Measurements from ENCODE around the gene SYTL4.

The SYTL4 gene

DNA sequence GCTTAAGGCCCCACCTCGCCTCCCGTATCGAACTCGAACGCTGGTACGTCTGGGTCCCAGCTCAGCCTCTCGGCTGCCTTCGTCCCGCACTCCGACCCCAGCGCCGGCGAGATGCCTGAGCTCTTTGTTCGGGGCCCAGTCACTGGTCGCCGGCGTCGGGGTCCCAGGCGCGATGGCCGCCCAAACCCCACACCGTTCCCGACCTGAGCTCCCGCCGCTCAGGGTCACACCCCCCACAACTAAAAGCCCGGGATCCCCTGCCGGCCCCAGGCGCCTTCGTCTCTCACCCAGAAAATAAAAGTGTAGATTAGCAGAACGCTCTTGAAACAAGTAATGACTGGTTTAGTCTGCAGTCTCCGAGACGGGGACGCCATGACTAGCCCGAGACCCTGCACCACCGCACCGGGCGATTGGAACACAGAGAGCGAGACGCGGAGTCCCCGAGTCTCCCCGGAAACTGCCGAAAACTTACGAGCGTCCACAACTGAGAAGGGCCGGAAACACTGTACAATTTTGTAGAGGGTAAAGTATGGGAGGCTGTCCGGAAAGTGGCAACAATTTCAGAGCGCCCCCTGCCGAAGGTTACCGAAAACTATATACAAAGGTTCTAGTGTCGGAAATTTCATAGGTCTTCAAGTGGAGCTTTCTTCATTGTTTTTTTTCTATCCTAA is 95.5 kb downstream of the SYTL4 start, which contains the start of gene TSPAN6 (continued):
- TF ChIP-seq, protein P1, sequence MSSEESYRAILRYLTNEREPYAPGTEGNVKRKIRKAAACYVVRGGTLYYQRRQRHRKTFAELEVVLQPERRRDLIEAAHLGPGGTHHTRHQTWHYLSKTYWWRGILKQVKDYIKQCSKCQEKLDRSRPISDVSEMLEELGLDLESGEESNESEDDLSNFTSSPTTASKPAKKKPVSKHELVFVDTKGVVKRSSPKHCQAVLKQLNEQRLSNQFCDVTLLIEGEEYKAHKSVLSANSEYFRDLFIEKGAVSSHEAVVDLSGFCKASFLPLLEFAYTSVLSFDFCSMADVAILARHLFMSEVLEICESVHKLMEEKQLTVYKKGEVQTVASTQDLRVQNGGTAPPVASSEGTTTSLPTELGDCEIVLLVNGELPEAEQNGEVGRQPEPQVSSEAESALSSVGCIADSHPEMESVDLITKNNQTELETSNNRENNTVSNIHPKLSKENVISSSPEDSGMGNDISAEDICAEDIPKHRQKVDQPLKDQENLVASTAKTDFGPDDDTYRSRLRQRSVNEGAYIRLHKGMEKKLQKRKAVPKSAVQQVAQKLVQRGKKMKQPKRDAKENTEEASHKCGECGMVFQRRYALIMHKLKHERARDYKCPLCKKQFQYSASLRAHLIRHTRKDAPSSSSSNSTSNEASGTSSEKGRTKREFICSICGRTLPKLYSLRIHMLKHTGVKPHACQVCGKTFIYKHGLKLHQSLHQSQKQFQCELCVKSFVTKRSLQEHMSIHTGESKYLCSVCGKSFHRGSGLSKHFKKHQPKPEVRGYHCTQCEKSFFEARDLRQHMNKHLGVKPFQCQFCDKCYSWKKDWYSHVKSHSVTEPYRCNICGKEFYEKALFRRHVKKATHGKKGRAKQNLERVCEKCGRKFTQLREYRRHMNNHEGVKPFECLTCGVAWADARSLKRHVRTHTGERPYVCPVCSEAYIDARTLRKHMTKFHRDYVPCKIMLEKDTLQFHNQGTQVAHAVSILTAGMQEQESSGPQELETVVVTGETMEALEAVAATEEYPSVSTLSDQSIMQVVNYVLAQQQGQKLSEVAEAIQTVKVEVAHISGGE (tag by site-specific recombination; conservative IDR thresholded peaks at IDR 0.05; ENCODE audit: low read depth) = 0 out of 2 replicates have a peak, but pooled peaks have one; percentile 12
- TF ChIP-seq, protein P2, sequence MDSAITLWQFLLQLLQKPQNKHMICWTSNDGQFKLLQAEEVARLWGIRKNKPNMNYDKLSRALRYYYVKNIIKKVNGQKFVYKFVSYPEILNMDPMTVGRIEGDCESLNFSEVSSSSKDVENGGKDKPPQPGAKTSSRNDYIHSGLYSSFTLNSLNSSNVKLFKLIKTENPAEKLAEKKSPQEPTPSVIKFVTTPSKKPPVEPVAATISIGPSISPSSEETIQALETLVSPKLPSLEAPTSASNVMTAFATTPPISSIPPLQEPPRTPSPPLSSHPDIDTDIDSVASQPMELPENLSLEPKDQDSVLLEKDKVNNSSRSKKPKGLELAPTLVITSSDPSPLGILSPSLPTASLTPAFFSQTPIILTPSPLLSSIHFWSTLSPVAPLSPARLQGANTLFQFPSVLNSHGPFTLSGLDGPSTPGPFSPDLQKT (IDR thresholded peaks at IDR 0.05; ENCODE audit: borderline replicate concordance, low read depth, low read length) = no peak
- TF ChIP-seq ZNF555 (tag by site-specific recombination; conservative IDR thresholded peaks at IDR 0.05) (no peak), ZXDB (tag by site-specific recombination; IDR thresholded peaks at IDR 0.05) (0 out of 2 replicates have a peak, but pooled peaks have one; percentile 42)

DNA sequence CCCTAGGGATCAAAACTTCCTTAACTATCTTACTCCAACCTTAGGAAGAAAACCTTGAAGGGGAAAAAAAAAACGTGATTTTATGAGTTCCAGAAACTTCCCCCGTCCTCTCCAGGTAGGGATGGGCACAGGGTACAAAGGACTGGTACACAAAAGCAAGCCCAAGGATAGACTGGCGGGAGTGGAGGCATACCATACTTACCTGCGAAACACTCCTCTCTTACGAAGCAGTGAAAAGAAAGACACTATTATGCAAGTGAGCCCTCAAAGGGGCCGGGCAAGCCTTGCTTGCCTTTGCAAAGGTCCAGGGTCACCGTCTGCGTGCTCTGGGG is 96.0 kb downstream of the SYTL4 start:
- peak overlapping the region; percentile 67; the same call in 1 of the 2 replicates for H3K27ac ChIP-seq (ENCODE audit: extremely low read depth, low read depth, low read length)
- peak overlapping the region; percentile 62 for H3K4me3 ChIP-seq (ENCODE audit: low read depth, low read length)

DNA sequence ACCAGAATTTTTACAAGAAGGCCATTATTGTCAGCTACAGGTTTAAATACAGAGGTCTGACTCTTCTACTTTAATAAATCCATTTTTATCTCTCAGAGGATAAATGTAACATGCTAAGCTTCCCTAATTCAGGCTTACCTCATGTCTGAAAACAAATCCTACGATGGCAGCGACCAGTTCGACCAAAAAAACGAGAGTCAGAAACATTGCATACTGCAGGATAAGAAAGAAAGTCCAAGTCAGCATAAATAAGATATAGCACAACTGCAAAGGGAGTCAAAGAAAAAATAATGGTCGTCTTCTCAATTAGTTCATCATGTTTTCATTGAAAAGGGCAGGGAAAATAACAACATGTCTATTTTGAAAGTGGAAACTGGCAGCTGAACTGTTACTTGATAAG is 96.9 kb downstream of the SYTL4 start:
- no peaks in the 10 kb centered on the region for H3K4me1 ChIP-seq (ENCODE audit: control insufficient read depth, insufficient read depth, low read length)
- ChIA-PET POLR2A (no interaction called here), CTCF (interaction anchor here (0.7 to 1.0 kb wide), 2 partner anchors 37 to 761 kb away, joined by 3 to 6 read pairs; no protein-coding TSS in a partner anchor)
- no peak overlapping the region for H3K4me3 ChIP-seq (ENCODE audit: low read depth, low read length)
- H3K9me3 ChIP-seq (ENCODE audit: control insufficient read depth, insufficient read depth, low read depth, low read length) = no peaks in the 10 kb centered on the region
- H3K36me3 ChIP-seq (ENCODE audit: control insufficient read depth in 2 of 2, insufficient read depth in 1 of 2, low read length in 2 of 2) = peaks cover 15 to 44% of the 10 kb centered on the region in 2 experiments
- H3K27ac ChIP-seq (ENCODE audit: extremely low read depth, low read depth, low read length) = no peak overlapping the region
- TF ChIP-seq ZSCAN30 (tag by site-specific recombination; IDR thresholded peaks at IDR 0.05) (no peak), ZNF354C (tag by site-specific recombination; IDR thresholded peaks at IDR 0.05; ENCODE audit: borderline replicate concordance, low read depth) (no peak), ZNF391 (tag by site-specific recombination; IDR thresholded peaks at IDR 0.05; ENCODE audit: borderline replicate concordance, low read depth) (no peak), ZNF239 (tag by site-specific recombination; IDR thresholded peaks at IDR 0.05) (no peak), ZNF23 (tag by site-specific recombination; IDR thresholded peaks at IDR 0.05; ENCODE audit: borderline replicate concordance) (no peak)
- TF ChIP-seq, protein P3, sequence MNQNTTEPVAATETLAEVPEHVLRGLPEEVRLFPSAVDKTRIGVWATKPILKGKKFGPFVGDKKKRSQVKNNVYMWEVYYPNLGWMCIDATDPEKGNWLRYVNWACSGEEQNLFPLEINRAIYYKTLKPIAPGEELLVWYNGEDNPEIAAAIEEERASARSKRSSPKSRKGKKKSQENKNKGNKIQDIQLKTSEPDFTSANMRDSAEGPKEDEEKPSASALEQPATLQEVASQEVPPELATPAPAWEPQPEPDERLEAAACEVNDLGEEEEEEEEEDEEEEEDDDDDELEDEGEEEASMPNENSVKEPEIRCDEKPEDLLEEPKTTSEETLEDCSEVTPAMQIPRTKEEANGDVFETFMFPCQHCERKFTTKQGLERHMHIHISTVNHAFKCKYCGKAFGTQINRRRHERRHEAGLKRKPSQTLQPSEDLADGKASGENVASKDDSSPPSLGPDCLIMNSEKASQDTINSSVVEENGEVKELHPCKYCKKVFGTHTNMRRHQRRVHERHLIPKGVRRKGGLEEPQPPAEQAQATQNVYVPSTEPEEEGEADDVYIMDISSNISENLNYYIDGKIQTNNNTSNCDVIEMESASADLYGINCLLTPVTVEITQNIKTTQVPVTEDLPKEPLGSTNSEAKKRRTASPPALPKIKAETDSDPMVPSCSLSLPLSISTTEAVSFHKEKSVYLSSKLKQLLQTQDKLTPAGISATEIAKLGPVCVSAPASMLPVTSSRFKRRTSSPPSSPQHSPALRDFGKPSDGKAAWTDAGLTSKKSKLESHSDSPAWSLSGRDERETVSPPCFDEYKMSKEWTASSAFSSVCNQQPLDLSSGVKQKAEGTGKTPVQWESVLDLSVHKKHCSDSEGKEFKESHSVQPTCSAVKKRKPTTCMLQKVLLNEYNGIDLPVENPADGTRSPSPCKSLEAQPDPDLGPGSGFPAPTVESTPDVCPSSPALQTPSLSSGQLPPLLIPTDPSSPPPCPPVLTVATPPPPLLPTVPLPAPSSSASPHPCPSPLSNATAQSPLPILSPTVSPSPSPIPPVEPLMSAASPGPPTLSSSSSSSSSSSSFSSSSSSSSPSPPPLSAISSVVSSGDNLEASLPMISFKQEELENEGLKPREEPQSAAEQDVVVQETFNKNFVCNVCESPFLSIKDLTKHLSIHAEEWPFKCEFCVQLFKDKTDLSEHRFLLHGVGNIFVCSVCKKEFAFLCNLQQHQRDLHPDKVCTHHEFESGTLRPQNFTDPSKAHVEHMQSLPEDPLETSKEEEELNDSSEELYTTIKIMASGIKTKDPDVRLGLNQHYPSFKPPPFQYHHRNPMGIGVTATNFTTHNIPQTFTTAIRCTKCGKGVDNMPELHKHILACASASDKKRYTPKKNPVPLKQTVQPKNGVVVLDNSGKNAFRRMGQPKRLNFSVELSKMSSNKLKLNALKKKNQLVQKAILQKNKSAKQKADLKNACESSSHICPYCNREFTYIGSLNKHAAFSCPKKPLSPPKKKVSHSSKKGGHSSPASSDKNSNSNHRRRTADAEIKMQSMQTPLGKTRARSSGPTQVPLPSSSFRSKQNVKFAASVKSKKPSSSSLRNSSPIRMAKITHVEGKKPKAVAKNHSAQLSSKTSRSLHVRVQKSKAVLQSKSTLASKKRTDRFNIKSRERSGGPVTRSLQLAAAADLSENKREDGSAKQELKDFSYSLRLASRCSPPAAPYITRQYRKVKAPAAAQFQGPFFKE (tag by site-specific recombination; IDR thresholded peaks at IDR 0.05; ENCODE audit: borderline replicate concordance) = no peak
- TF ChIP-seq, protein P4, sequence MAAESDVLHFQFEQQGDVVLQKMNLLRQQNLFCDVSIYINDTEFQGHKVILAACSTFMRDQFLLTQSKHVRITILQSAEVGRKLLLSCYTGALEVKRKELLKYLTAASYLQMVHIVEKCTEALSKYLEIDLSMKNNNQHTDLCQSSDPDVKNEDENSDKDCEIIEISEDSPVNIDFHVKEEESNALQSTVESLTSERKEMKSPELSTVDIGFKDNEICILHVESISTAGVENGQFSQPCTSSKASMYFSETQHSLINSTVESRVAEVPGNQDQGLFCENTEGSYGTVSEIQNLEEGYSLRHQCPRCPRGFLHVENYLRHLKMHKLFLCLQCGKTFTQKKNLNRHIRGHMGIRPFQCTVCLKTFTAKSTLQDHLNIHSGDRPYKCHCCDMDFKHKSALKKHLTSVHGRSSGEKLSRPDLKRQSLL (tag by site-specific recombination; IDR thresholded peaks at IDR 0.05) = no peak
- TF ChIP-seq, protein P5, sequence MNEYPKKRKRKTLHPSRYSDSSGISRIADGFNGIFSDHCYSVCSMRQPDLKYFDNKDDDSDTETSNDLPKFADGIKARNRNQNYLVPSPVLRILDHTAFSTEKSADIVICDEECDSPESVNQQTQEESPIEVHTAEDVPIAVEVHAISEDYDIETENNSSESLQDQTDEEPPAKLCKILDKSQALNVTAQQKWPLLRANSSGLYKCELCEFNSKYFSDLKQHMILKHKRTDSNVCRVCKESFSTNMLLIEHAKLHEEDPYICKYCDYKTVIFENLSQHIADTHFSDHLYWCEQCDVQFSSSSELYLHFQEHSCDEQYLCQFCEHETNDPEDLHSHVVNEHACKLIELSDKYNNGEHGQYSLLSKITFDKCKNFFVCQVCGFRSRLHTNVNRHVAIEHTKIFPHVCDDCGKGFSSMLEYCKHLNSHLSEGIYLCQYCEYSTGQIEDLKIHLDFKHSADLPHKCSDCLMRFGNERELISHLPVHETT (tag by site-specific recombination; IDR thresholded peaks at IDR 0.05) = no peak
- TF ChIP-seq, protein P6, sequence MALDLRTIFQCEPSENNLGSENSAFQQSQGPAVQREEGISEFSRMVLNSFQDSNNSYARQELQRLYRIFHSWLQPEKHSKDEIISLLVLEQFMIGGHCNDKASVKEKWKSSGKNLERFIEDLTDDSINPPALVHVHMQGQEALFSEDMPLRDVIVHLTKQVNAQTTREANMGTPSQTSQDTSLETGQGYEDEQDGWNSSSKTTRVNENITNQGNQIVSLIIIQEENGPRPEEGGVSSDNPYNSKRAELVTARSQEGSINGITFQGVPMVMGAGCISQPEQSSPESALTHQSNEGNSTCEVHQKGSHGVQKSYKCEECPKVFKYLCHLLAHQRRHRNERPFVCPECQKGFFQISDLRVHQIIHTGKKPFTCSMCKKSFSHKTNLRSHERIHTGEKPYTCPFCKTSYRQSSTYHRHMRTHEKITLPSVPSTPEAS (tag by site-specific recombination; IDR thresholded peaks at IDR 0.05) = no peak

More for the DNA sequence above, 96.0 kb downstream of the SYTL4 start:
- no peaks in the 10 kb centered on the region for H3K4me1 ChIP-seq (ENCODE audit: control insufficient read depth, insufficient read depth, low read length)
- ChIA-PET CTCF (interaction anchor here (0.5 to 2.5 kb wide), 7 partner anchors 9 to 170 kb away, joined by 3 to 16 read pairs (median 5); no protein-coding TSS in a partner anchor), POLR2A (interaction anchor here (1.6 kb wide), 1 partner anchor 21 kb away, joined by 6 read pairs; no protein-coding TSS in a partner anchor)
- H3K9me3 ChIP-seq (ENCODE audit: control insufficient read depth, insufficient read depth, low read depth, low read length) = no peaks in the 10 kb centered on the region
- 0 out of 2 replicates have a peak, but pooled peaks have one; percentile 3 for TF ChIP-seq ZNF561 (tag by site-specific recombination; IDR thresholded peaks at IDR 0.05; ENCODE audit: borderline replicate concordance)
- no peak for TF ChIP-seq SCRT2 (tag by site-specific recombination; IDR thresholded peaks at IDR 0.05)
- H3K36me3 ChIP-seq (ENCODE audit: control insufficient read depth in 2 of 2, insufficient read depth in 1 of 2, low read length in 2 of 2) = peaks cover 15 to 35% of the 10 kb centered on the region in 2 experiments

Data from HEK293 (cell line).